ENCODE results near the gene ARHGAP15.
A peak's percentile ranks its signal among the peaks of the same experiment; 100 is the strongest.
"Not testable (repeated sequence)": the region's sequence is repeated elsewhere in the genome, so short reads cannot be mapped to it uniquely, and the experiment has no call there.

The ARHGAP15 gene

DNA sequence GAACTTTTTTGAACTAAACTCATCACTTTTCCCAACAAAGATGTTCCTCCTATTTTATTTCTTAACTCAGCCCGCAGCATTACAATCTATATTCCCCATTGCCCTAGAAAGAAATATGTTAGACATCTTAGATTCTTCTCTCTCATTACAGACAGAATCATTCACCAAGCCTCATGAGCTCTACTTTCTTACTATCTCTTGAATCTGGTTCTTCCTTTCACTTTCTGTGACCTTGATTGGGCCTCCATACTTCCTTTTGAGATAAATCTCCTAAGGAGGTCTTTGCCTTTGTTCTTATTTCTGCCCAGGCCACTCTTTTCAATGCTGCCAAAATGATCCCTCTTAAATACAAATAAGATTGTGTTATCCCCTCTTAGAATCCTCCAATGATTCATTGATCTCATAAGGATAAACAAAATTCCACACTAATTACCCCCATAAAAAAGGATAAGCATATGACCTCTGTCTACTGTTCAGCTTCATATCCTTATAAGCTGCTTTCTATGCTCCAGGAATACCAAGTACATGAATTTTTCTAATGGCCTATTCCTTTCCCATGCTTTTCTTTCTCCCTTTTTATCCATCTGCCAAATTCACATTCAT, 400.0 kb downstream of the ARHGAP15 start:
- no peak for DNase-seq (ENCODE audit: low spot score)

DNA sequence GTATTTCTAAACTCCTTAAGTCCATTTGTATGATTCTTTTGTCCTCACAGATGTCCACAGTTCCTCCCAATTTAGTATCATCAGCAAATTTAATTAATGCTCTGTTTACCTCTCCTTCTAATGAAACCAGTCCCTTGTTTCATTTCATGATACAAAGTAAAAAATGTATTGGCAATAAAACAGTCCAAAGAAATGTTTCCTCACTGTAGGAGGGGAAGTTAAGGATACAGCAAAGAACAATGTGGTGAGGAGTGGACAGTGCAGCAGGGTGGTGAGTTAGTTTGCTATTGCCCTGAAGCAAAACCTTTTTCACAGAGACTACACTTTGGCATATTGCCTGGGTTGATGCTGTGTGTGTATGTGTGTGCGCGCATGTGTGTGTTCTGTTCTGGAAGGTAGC, 401.5 kb downstream of the ARHGAP15 start:
- no peak for DNase-seq (ENCODE audit: low spot score)

DNA sequence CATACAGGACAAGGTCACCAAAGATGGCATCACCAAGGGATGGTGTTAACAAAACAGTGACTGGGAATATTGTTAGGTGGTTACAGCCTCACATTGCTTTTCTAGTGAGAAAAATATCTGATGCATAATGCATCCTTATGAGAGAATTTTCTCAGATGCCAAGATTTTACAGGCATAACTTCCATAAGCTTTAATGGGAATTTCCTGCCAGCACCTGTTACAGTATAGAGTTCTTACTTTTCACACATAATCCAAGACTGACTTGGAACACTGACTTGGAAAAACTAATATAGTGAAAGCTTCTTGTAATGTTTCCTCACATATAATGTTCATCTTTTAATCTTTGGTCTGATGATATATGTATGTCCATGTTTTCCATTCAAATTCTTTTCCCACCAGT, 402.8 kb downstream of the ARHGAP15 start:
- no peak for DNase-seq (ENCODE audit: low spot score)

DNA sequence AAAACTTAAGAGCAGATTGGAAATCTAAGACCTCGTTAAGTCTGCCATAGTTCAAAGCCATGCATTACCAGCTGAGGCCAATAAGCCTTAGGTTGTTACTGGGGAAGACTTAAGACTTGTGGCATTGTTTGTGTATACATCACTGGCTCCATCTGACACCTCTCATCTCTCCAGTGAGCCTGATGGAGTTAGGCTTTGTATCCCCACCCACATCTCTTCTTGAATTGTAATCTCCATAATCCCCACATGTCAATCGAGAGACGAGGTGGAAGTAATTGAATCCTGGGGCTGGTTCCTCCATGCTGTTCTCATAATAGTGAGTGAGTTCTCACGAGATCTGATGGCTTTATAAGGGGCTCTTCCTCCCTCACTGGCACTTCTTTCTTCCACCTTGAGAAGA, 404.6 kb downstream of the ARHGAP15 start:
- no peak for DNase-seq (ENCODE audit: low spot score)

DNA sequence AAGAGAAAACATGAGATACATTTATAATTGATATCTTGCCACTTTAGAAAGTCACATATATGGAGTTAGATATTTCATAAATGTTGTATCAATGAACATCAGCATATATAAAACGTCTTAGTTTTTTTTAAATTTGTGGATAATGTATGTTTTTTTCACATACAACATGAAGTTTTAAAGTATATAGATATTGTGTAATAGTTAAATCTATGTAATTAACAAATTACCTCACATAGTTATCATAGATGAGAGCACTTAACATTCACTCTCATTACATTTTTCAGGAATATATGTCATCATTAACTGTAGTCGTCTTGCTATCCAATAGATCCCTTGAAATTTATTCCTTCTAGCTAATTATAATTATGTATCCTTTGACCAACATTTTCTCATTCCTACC, 406.6 kb downstream of the ARHGAP15 start:
- no peak for DNase-seq (ENCODE audit: low spot score)

DNA sequence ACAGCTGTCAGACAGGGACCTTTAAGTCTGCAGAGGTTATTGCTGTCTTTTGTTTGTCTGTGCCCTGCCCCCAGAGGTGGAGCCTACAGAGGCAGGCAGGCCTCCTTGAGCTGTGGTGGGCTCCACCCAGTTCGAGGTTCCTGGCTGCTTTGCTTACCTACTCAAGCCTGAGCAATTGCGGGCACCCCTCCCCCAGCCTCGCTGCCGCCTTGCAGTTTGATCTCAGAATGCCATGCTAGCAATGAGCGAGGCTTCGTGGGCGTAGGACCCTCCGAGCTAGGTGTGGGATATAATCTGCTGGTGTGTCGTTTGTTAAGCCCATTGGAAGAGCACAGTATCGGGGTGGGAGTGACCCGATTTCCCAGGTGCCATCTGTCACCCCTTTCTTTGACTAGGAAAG, 412.7 kb downstream of the ARHGAP15 start:
- DNase-seq (ENCODE audit: low spot score), result not testable (repeated sequence)

DNA sequence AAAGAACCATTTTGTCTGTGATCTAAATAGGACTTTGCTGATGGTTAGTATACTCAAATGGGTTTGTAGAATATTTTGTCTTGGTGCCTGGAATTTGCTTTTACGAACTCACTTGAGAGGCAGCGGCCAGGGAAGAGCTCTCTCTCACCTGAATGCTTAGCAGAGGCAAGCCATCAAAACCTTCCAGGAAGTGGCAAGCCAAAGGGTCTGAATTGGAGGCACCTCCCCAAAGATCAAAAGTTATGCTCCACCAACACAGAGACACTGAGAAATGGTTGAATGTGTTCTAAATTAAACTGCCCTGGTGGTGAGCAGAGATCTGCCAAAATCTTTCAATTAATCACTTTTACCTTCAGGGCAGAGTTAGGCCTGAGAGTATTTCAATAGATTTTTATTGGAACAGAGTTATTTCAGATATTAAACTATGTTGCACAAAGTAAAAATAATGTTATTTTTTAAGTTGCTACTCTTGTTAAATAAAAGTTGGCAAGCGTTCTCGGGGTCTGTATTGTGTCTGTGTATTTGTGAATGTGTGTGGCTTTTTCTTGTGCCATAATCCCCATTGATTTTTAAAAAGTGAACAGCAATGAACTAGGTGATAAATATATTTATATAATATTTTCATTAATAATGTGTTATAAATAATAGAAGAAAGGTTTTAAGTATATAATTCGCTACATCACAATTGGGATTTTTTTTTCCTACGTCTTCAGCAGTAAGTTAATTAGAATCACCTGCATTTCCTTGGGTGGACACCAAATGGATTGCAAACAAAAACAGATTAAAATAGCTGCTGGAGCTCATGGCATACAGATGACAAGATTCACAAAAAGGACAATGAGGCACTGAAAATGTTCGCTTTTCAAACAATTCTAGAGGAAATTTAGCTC, 416.1 kb downstream of the ARHGAP15 start:
- DNase-seq (ENCODE audit: low spot score), result no peak

DNA sequence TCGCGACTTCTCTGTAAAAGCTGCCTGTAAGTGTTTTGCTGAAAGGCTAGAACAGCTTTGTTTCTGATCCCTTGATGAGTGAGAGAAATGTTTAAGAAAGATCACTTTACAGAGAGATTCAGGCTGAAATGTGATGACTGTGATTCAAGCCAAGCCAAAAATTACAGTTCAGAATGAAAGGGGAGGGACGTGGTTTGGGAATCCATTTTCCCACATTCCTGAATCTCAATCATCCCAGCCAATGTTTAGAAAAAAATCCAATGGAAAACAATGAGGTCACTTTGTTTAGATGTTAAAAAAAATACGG, 416.7 kb downstream of the ARHGAP15 start:
- no peak for DNase-seq (ENCODE audit: low spot score)

DNA sequence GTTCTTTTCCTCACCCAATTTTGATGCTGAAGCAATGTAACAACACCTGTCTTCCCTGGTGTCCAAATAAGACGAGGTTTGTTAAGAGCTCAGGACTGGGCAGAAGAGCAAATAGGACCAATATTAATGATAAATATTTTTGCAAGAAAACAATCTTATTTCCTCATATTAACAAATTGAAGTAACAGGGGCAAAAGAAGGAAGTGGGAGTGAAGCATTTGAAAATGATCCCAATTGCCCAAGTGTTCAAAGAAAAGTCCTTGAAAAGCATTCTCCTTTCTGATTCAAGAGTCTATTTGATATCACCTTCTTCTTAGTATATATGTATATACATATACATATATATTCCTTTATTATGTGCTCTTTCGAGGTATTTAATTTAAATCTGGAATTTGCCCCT, 418.8 kb downstream of the ARHGAP15 start:
- DNase-seq (ENCODE audit: low spot score), result no peak

DNA sequence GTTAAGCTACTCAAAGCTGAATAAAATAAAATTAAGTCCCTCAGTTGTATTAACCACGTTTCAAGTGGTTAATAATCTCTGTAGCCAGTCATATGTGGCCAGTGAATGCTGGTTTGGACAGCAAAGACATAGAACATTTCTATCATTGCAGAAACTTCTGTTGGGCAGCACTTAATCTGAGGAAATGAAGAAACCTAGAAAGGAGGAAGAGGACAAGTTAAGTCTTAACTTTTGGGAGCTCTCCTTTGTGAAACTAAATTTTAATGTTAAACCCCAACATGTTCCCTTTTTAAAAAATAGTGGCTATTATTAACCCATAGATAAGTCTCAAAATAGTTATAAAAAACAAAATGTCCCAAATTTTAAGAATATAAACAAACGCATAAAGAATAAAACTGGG, 421.3 kb downstream of the ARHGAP15 start:
- DNase-seq (ENCODE audit: low spot score), result no peak

DNA sequence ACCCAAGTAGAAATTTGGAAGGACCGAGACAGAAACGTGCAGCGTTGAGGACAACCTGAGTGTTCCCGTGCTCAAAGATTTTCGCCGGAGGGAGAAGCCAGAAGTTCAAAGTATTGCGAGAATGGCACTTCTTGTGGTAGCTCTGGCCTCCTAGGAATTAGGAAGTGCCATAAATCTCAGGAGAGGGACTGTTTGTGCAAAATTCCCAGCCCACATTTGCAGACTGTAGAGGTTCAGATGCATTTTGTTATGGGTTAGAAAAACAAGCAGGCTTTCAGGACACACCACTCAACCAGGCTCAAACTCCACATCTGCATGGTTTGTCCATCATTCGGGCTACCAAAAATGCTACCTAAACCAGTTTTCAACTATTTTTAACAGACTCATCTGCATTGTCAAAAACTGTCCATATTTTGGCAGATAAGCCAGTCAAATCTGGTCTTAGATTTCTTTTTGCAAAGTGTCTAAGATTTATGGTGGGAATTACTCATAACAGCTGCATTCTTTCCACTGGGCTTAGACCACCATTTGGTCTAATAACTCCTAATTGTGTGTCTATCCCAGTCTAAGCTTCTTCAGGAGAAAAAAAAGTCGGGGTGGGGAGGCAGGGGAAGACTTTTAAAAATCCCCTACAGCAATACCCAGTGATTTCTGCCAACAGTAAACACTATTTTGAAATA, 422.9 kb downstream of the ARHGAP15 start:
- DNase-seq (ENCODE audit: low spot score), result no peak

DNA sequence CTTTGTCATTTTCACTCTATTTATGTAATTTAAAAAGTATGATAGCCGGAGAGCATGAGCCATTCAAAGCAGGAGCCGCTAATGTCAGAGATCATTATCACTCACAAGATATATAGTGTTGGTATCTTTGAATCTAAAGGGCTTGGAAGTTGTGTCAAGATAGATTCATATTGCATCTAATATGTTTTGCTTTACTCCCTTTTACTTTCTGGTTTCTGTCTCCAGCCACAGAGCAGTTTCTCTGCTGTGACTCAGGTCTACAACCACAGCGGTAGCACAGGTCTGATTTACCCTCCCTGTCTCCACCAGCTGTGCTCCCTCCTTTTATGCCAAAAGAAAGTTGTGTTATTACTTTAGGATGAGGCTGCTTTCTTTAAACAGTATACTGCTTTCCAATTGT, 424.0 kb downstream of the ARHGAP15 start:
- no peak for DNase-seq (ENCODE audit: low spot score)

DNA sequence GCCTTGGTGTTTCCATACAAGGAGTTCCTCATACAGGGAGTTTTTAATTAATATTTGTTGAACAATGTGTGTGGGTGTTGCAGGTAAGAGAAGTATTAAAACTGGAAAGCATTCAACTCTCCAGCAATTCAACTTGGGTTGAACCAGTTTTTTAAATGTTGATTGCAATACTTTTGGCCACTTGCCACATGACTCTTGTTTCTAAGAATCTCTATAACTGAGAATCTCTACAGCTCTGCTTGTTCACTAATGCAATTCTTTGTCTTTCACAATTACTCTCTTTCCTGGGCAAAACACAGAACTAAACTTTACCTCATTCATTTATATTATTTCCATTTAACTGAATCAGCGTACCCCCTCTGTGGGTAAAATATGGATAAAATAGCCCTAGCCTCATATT, 429.4 kb downstream of the ARHGAP15 start:
- DNase-seq (ENCODE audit: low spot score), result no peak

DNA sequence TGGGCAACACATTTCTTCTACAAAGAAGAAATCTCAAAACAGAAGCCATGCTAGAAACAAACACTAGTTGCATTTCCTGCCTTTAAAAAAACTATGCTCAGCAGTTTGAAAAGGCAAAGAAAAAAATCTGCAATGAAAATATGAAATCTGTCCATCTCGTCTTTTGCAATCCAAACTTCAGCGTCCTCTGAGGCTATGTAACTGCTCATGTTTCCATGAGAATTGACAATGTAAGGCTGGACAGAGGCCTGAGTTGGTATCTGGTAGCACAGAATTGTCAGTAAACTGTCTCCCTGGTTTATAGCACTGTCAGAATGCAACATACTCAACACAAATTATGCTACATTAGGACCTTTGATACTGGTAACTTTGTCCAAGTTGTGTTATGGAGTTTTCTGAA, 429.9 kb downstream of the ARHGAP15 start:
- DNase-seq (ENCODE audit: low spot score), result no peak

DNA sequence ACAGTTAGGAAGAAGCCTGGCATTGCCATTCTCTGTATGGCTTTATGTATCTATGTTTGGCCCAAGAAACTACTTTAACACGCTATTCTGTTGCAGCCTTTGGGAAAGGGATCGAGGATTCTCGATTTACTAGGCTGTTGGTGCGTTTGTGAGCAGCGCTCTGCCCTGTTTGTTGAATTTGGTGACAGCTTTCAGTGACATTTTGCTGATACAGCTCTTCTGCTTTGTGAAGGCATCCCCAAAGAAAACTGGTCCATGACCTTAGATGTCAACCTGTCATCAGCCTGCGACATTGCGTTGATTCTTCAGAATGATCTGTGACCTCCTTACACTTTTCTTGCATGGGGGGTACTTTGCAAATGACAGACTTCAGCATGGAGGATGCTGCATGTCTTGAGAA, 431.5 kb downstream of the ARHGAP15 start:
- no peak for DNase-seq (ENCODE audit: low spot score)

DNA sequence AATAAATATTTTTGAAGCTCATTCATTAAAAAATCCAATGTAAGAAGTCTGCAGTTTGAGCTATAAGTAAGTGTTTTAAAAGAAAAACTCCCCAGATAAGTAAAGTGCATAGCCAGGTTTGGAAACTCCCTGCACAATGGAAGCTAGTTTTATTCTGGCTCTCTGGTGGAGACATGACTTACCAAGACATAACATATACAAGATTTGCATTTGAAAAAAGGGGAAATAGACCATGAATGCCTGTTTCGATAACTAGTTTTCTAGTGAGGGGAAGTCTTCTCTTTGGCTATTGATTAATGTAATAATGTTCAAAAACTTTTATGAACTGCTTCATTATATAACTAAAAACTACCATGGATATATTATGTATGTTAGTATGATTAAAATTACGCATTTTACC, 435.2 kb downstream of the ARHGAP15 start:
- no peak for DNase-seq (ENCODE audit: low spot score)

DNA sequence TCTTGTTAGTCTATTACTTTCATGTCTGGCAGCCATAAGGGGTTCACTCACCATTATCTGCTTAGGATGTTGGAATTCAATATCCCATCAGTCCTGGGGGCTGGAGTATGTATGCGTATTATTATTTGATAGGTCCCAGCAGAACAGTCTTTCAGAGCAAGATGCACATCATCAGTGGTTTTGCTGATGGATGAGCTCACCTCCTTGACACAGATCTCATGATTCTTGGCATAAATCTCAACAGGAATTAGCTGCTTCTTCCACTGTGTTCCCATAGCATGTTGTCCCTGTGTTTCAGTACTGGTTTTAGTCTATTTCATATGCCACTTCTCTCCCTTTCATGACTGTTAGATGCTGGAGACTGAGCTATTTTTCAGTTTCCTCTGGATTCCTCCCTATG, 442.5 kb downstream of the ARHGAP15 start:
- DNase-seq (ENCODE audit: low spot score), result no peak

DNA sequence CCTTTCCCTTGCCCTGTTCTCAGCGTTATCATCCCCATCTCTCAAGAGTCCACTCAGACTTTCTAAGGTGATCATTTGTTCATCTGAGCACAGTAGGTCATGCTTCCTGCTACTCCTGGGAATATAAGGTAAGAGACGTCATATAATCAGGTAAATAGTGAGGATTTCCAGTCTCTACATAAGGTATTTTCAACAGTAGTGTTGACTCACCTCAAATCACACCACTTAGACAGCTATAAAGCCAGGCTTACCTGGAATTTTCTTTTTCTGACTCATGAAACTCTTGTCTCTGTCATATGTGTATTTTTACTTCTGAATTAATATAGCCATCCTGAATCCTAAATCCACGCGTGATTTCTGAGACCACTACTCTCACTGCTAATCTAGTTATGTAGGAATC, 443.2 kb downstream of the ARHGAP15 start:
- DNase-seq (ENCODE audit: low spot score), result no peak

DNA sequence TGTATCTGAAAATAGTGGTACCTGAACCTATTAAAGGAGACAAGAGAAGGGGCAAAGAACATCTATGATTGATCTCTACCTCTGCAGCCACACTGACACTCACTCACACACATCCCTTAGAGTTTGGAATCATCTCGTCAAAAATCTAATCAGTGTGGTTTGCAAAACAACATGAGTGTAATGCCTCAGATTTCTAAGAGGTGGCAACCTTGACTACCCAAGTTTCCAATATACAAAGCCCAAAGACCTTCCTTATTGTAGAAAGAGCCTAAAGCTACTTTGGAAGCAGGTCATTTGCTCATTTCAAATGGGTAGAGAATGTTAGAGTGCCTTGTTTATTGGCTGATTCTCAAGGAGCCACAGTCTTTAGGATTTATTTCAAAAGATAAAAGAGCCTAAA, 444.9 kb downstream of the ARHGAP15 start:
- DNase-seq (ENCODE audit: low spot score), result no peak

DNA sequence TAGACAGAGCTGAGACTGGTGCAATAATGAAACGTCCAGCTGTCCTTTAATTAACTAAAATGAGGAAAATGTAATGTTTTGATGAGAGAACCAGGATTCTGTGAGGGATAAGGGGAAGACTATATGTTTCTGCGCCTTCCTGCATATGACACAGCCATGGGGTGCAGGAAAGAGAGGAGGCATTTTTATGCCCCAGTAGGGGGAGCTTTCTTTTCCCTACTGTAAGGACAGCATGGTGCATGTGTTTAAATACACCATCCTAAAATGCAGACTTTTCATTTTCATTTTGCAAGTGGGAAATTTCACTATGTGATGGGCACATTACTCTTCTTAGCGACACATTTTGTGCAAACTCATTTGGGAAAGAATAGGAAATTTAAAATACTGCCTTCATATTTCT, 446.1 kb downstream of the ARHGAP15 start:
- peak; percentile 6 for DNase-seq (ENCODE audit: low spot score)

DNA sequence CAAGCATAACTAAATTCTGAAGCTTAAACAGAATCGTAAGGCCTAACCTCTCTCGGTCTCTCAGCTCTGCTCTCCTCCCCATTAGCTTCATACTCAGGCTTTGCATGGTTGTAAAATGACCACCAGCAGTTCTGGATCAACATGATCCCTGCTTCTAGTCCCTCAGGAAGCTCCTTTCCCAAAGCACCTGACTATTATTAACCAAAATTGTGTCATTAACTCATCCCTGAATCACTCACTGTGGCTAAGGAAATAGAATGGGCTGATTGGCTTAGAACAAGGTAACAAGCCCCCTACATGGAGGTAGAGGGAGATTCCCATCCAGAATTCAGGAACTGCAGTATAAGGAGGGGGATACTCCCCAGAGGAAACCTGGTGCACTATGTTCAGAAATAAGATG, 448.3 kb downstream of the ARHGAP15 start:
- no peak for DNase-seq (ENCODE audit: low spot score)

DNA sequence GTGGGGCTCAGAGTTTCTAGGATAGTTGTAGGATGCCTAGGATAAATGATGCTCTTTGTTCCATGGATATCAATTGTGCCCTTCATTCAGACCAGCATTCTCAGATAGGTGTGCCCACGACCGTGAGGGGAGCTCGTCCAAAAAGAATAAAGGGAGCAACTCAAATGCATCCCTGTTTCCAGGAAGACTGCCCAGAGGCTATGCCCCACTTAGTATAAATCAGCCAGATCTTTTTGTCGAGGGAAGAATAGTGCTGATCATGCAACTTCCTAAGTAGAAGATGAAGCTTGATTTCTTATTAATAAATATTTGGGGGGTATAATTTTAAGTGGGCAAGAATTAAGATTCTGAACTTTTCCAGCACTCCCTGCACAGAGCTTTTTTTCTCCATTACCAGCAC, 450.2 kb downstream of the ARHGAP15 start:
- DNase-seq (ENCODE audit: low spot score), result no peak

DNA sequence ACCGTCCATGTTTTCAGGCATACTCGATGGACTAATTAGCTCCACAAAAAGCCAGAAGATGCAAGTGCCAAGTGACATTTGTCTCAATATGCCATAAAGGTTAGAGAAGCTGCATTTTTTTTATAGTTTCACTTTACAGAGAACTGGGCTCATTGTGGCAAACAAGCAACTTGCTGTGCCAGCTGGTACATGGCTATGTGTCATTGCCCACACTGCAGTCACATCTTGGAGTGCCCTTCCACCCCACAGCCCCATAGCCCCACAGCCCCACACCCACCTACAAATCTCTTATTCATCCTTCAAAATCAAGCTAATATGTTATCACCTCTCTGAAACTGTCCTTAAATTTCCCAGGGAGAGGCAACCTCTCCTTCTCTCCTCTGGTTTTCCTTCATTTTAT, 451.9 kb downstream of the ARHGAP15 start:
- no peak for DNase-seq (ENCODE audit: low spot score)

All from HuH-7.5 (cell line).